ENCODE measurements around the gene ANAPC2.
A peak's percentile ranks its signal among the peaks of the same experiment; 100 is the strongest.

ANAPC2 gene

GRCh38 chr9:137229903-137230704 lies 41.7 kb upstream of the ANAPC2 start:
- Histone ChIP-seq H3K9me3 (ENCODE audit: control extremely low read depth in 1 of 5, control insufficient read depth in 4 of 5, insufficient read depth in 2 of 5, low read depth in 1 of 5, low read length in 4 of 5) (no peaks in the 10 kb centered on the region), H3K4me1 (ENCODE audit: control extremely low read depth in 1 of 4, control insufficient read depth in 4 of 4, insufficient read depth in 4 of 4, low read length in 3 of 4) (peaks cover 0 to 10% (median 5%) of the 10 kb centered on the region in 4 experiments), H3K27ac (ENCODE audit: insufficient read depth in 1 of 2, low read depth in 1 of 2, low read length in 2 of 2, poor library complexity in 1 of 2, severe bottlenecking in 2 of 2) (no peak overlapping the region), H3K27me3 (replicated peaks in 2 of 5; ENCODE audit: control insufficient read depth in 4 of 5, insufficient read depth in 5 of 5, low read length in 4 of 5) (peaks cover 0 to 42% (median 0%) of the 10 kb centered on the region in 5 experiments), H3K4me3 (ENCODE audit: control insufficient read depth in 1 of 7, extremely low read depth in 1 of 7, insufficient read depth in 4 of 7, low read depth in 2 of 7, low read length in 6 of 7) (no peak overlapping the region), H3K36me3 (ENCODE audit: control insufficient read depth in 4 of 4, insufficient read depth in 4 of 4, low read length in 3 of 4) (no peaks in the 10 kb centered on the region)
- 63% methylated on average over 24 of the region's 31 CpGs for WGBS (ENCODE audit: insufficient coverage)
- ChIA-PET POLR2A (interaction anchor here (0.6 to 0.9 kb wide), 2 partner anchors 67 to 118 kb away, joined by 3 to 4 read pairs; no protein-coding TSS in a partner anchor), CTCF (interaction anchor here (0.5 to 1.9 kb wide), 4 partner anchors 22 to 112 kb away, joined by 3 to 9 read pairs (median 3); partner anchors contain the start of genes ANAPC2 and SSNA1)
- no peak for DNase-seq

- Histone ChIP-seq H3K9me3 (ENCODE audit: control extremely low read depth in 1 of 5, control insufficient read depth in 4 of 5, insufficient read depth in 2 of 5, low read depth in 1 of 5, low read length in 4 of 5) (no peaks in the 10 kb centered on the region), H3K27me3 (replicated peaks in 2 of 5; ENCODE audit: control insufficient read depth in 4 of 5, insufficient read depth in 5 of 5, low read length in 4 of 5) (peaks cover 0 to 38% (median 0%) of the 10 kb centered on the region in 5 experiments), H3K27ac (ENCODE audit: insufficient read depth in 1 of 2, low read depth in 1 of 2, low read length in 2 of 2, poor library complexity in 1 of 2, severe bottlenecking in 2 of 2) (no peak overlapping the region), H3K4me1 (ENCODE audit: control extremely low read depth in 1 of 4, control insufficient read depth in 4 of 4, insufficient read depth in 4 of 4, low read length in 3 of 4) (peaks cover 0 to 11% (median 8%) of the 10 kb centered on the region in 4 experiments), H3K4me3 (ENCODE audit: control insufficient read depth in 1 of 7, extremely low read depth in 1 of 7, insufficient read depth in 4 of 7, low read depth in 2 of 7, low read length in 6 of 7) (no peak overlapping the region), H3K36me3 (ENCODE audit: control insufficient read depth in 4 of 4, insufficient read depth in 4 of 4, low read length in 3 of 4) (no peaks in the 10 kb centered on the region)
- CTCF ChIA-PET = interaction anchor here (0.5 to 1.9 kb wide), 4 partner anchors 21 to 111 kb away, joined by 3 to 9 read pairs (median 3); partner anchors contain the start of genes ANAPC2 and SSNA1
- DNase-seq = no peak
- 74% methylated on average over 22 of the region's 27 CpGs for WGBS (ENCODE audit: insufficient coverage)
- POLR2A ChIA-PET = interaction anchor here (0.6 to 0.9 kb wide), 3 partner anchors 67 to 117 kb away, joined by 3 to 4 read pairs (median 3); no protein-coding TSS in a partner anchor
Observed at GRCh38 chr9:137228968-137229896, 40.9 kb upstream of the ANAPC2 start.

- Histone ChIP-seq H3K36me3 (ENCODE audit: control insufficient read depth in 4 of 4, insufficient read depth in 4 of 4, low read length in 3 of 4) (no peaks in the 10 kb centered on the region), H3K27me3 (replicated peaks in 2 of 5; ENCODE audit: control insufficient read depth in 4 of 5, insufficient read depth in 5 of 5, low read length in 4 of 5) (peaks cover 0 to 35% (median 0%) of the 10 kb centered on the region in 5 experiments), H3K27ac (ENCODE audit: insufficient read depth in 1 of 2, low read depth in 1 of 2, low read length in 2 of 2, poor library complexity in 1 of 2, severe bottlenecking in 2 of 2) (no peak overlapping the region), H3K9me3 (ENCODE audit: control extremely low read depth in 1 of 5, control insufficient read depth in 4 of 5, insufficient read depth in 2 of 5, low read depth in 1 of 5, low read length in 4 of 5) (no peaks in the 10 kb centered on the region), H3K4me3 (ENCODE audit: control insufficient read depth in 1 of 7, extremely low read depth in 1 of 7, insufficient read depth in 4 of 7, low read depth in 2 of 7, low read length in 6 of 7) (no peak overlapping the region), H3K4me1 (ENCODE audit: control extremely low read depth in 1 of 4, control insufficient read depth in 4 of 4, insufficient read depth in 4 of 4, low read length in 3 of 4) (peaks cover 2 to 16% (median 13%) of the 10 kb centered on the region in 4 experiments)
- no peak for DNase-seq
- 82% methylated on average over 24 of the region's 29 CpGs for WGBS (ENCODE audit: insufficient coverage)
- CTCF ChIA-PET = interaction anchor here (1.2 to 6.3 kb wide), 7 partner anchors 24 to 110 kb away, joined by 3 to 46 read pairs (median 9); partner anchors contain the start of genes ANAPC2, NDOR1, SSNA1 and TMEM203
- POLR2A ChIA-PET = no interaction called here
Observed at GRCh38 chr9:137228506-137228967, 40.2 kb upstream of the ANAPC2 start.

GRCh38 chr9:137227853-137228505 lies 39.6 kb upstream of the ANAPC2 start:
- Histone ChIP-seq H3K4me3 (ENCODE audit: control insufficient read depth in 1 of 7, extremely low read depth in 1 of 7, insufficient read depth in 4 of 7, low read depth in 2 of 7, low read length in 6 of 7) (no peak overlapping the region), H3K27ac (ENCODE audit: insufficient read depth in 1 of 2, low read depth in 1 of 2, low read length in 2 of 2, poor library complexity in 1 of 2, severe bottlenecking in 2 of 2) (no peak overlapping the region), H3K36me3 (ENCODE audit: control insufficient read depth in 4 of 4, insufficient read depth in 4 of 4, low read length in 3 of 4) (no peaks in the 10 kb centered on the region), H3K27me3 (replicated peaks in 2 of 5; ENCODE audit: control insufficient read depth in 4 of 5, insufficient read depth in 5 of 5, low read length in 4 of 5) (peaks cover 0 to 35% (median 0%) of the 10 kb centered on the region in 5 experiments), H3K9me3 (ENCODE audit: control extremely low read depth in 1 of 5, control insufficient read depth in 4 of 5, insufficient read depth in 2 of 5, low read depth in 1 of 5, low read length in 4 of 5) (no peaks in the 10 kb centered on the region), H3K4me1 (ENCODE audit: control extremely low read depth in 1 of 4, control insufficient read depth in 4 of 4, insufficient read depth in 4 of 4, low read length in 3 of 4) (peaks cover 2 to 18% (median 15%) of the 10 kb centered on the region in 4 experiments)
- ChIA-PET CTCF (interaction anchor here (0.7 to 6.3 kb wide), 18 partner anchors 9 to 159 kb away, joined by 3 to 46 read pairs (median 4); partner anchors contain the start of genes ANAPC2, NDOR1, SSNA1 and TMEM203), POLR2A (interaction anchor here (1.0 kb wide), 1 partner anchor 8 kb away, joined by 5 read pairs; no protein-coding TSS in a partner anchor)
- WGBS (ENCODE audit: insufficient coverage) = 47% methylated on average over 10 of the region's 18 CpGs
- no peak for DNase-seq

- 38% methylated on average over 21 of the region's 25 CpGs for WGBS (ENCODE audit: insufficient coverage)
- ChIA-PET CTCF (interaction anchor here (0.7 to 6.3 kb wide), 26 partner anchors 9 to 174 kb away, joined by 3 to 46 read pairs (median 4); partner anchors contain the start of genes ANAPC2, NDOR1, SSNA1 and TMEM203), POLR2A (interaction anchor here (0.6 to 1.0 kb wide), 2 partner anchors 9 to 12 kb away, joined by 3 to 5 read pairs; no protein-coding TSS in a partner anchor)
- DNase-seq = peak; percentile 77 to 88 (median 83)
- Histone ChIP-seq H3K27me3 (replicated peaks in 2 of 5; ENCODE audit: control insufficient read depth in 4 of 5, insufficient read depth in 5 of 5, low read length in 4 of 5) (peaks cover 0 to 35% (median 0%) of the 10 kb centered on the region in 5 experiments), H3K4me1 (ENCODE audit: control extremely low read depth in 1 of 4, control insufficient read depth in 4 of 4, insufficient read depth in 4 of 4, low read length in 3 of 4) (peaks cover 2 to 25% (median 22%) of the 10 kb centered on the region in 4 experiments), H3K36me3 (ENCODE audit: control insufficient read depth in 4 of 4, insufficient read depth in 4 of 4, low read length in 3 of 4) (no peaks in the 10 kb centered on the region), H3K4me3 (ENCODE audit: control insufficient read depth in 1 of 7, extremely low read depth in 1 of 7, insufficient read depth in 4 of 7, low read depth in 2 of 7, low read length in 6 of 7) (no peak within 1 kb of the TSS), H3K9me3 (ENCODE audit: control extremely low read depth in 1 of 5, control insufficient read depth in 4 of 5, insufficient read depth in 2 of 5, low read depth in 1 of 5, low read length in 4 of 5) (no peaks in the 10 kb centered on the region), H3K27ac (ENCODE audit: insufficient read depth in 1 of 2, low read depth in 1 of 2, low read length in 2 of 2, poor library complexity in 1 of 2, severe bottlenecking in 2 of 2) (no peak within 1 kb of the TSS)
Observed at GRCh38 chr9:137227054-137227852, 38.9 kb upstream of the ANAPC2 start, which contains the start of gene RNF224. Gene RNF224 (plus strand): TSS chr9:137227502. CDS start chr9:137228336, 834 bp downstream.

Data from common myeloid progenitor, CD34-positive (primary cell).